NCI-H2227 (cell line): ENCODE measurements around the gene CEP57.
"Not testable (repeated sequence)": the region's sequence is repeated elsewhere in the genome, so short reads cannot be mapped to it uniquely, and the experiment has no call there.

Experiments
- DNase-seq: peaks from one replicate; lab custom pipeline; 2025; ENCODE audit not compliant: unreplicated experiment; lab: John Stamatoyannopoulos, UW

Gene CEP57

DNA sequence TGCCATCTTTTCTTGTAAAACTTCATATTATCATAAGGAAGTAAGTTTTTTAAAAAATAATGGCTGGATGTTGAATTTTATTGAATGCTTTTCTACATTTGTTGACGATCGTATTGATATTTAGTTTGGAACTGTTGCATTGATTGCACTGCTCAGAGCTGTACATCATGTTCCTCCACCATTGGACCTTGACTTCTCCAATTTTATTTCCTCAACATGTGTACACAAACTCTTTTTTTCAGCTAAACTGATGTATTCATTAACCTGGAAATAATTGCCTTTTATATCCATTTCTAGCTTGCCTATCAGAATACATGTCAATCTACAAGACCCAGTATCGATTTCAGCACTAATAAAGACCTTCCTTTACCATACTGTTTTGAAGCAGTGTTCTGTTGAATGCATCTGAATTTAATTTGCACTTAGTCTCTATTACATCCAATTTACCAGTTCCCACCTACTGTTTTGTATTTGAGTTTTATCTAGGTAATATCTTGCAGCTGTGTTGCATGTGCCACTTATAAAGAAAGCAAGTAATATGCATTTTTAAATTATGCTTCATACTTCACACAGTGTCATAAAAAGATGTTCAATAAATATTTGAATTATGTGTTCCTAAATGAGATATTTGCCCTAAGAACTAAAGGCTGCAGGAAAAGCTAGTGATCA, 5.5 kb downstream of the CEP57 start:
- no peak for DNase-seq

DNA sequence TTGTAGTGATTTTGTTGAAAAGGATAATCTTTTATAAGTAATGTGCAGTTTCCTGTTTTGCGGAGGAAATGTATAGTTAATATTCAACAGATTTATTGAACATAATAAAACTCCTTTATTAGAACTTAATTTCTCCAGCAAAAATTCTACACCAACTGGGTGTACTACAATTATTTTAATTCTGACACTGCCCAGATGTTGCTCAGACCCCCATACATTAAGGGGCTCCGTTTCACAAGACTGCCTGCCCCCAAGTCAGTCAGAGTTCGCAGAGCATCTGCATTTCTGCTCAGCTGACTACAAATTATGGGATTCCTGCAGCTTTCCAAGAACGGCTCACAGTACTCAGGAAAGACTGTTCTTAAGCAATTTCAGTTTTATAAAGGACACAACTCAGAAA, 6.2 kb downstream of the CEP57 start:
- peak; percentile 1 for DNase-seq

DNA sequence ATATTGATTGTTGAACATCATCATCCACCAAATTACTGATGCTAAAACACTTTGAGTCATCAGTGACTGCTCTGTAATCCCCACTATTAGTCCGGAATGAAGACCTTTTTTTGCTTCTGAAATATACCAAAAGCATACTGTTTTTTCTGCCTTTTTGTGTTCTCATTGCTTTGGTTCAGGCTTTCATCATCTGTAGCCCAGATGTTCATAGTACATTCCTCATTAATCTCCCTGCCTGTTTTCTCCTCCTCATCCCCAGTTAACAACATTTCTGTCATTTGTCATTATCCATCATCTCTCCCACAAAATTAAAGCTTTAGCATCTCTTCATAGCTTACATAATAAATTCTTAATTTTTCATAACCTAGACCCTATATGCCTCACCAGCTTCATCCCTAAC, 9.2 kb downstream of the CEP57 start:
- no peak for DNase-seq

DNA sequence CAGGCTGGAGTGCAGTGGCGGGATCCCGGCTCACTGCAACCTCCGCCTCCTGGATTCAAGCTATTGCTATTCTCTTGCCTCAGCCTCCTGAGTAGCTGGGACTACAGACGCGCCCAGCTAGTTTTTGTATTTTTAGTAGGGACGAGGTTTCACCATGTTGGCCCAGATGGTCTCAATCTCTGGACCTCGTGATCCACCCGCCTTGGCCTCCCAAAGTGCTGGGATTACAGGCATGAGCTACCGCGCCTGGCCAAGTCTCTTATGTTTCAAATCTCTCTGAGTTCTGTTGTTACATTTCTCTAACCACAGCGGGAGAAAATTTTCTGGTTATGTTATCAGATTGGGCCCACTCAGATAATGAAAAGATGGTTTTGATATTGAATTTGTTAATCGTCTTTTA, 10.1 kb downstream of the CEP57 start:
- DNase-seq = no peak

DNA sequence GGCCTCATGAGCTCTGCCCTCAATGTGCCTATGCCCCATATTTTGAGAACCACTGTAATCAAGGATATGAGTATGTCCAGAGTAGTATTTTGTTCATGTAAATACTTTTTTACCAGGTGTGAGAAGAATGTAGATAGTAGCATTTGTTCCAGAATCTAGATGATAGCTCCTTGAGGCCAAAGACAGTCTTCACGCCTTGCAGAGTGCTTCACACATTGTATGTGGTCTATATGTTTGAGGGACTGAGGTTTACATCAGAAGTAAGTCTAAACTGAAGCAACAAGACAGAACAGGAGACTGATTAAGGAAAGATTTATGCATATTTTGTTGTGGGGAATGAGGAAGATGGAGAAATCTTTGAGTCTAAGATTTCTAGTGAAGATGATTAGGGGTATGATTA, 12.5 kb downstream of the CEP57 start:
- DNase-seq = no peak

DNA sequence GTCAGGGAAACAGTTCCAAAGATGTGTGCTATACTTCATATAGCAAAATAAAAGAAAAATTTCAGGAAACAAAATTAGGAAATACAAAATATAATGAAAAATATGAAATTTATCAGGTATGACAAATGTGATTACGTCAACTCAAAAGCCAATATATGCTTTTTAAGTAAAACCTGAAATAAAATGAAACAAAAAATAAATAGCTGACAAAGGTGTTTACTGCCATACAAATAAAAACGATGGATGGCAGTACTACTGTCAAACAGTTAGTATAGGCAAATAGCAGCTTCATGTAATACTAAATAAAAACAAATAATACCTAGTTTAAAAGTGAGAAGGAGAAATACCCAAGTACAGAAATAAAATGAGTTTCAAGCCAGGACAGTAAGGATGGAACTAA, 13.7 kb downstream of the CEP57 start:
- DNase-seq = no peak

DNA sequence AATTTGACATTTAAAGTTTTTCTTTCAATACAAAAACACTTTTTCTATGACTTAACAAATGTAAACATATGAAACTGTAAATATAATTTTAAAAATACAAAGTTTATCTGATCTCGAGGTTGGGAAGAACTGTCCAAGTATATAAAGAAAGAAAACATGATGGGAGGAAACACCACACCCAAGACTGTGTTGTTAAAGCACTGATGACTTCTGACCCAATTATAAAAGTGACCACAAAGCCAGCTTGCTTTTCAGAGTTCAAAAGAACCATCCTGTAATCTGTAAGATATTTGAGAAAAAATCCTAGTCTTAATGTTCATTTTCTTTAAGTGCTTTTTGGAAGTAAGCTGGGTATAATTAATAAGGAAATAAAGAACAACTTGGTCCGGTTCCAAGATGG, 15.6 kb downstream of the CEP57 start:
- DNase-seq = no peak

DNA sequence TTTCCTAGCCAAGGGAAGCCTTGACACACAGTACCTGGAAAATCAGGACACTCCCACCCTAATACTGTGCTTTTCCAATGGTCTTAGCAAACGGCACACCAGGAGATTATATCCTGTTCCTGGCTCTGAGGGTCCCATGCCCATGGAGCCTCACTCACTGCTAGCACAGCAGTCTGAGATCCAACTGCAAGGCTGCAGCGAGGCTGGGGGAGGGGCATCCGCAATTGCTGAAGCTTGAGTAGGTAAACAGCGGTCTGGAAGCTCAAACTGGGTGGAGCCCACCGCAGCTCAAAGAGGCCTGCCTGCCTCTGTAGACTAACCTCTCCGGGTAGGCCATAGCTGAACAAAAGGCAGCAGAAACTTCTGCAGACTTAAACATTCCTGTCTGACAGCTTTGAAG, 16.2 kb downstream of the CEP57 start:
- not testable (repeated sequence) for DNase-seq

DNA sequence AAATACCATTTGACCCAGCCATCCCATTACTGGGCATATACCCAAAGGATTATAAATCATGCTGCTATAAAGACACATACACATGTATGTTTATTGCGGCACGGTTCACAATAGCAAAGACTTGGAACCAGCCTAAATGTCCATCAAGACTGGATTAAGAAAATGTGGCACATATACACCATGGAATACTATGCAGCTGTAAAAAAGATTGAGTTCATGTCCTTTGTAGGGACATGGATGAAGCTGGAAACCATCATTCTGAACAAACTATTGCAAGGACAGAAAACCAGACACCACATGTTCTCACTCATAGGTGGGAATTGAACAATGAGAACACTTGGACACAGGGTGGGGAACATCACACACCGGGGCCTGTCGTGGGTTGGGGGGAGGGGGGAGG, 20.8 kb downstream of the CEP57 start:
- DNase-seq = not testable (repeated sequence)

DNA sequence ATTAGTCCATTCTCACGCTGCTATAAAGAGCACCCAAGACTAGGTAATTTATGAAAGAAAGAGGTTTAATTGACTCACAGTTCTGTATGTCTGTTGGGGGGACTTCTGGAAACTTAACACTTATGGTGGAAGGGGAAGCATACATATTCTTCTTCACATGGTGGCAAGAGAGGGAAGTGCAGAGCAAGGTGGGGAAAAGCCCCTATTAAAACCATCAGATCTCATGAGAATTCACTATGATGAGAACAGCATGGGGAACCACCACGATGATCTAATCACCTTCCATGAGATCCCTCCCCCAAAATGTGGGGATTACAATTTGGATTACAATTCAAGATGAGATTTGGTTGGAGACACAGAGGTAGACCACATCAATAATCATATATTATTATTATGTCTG, 25.7 kb downstream of the CEP57 start:
- DNase-seq = no peak

DNA sequence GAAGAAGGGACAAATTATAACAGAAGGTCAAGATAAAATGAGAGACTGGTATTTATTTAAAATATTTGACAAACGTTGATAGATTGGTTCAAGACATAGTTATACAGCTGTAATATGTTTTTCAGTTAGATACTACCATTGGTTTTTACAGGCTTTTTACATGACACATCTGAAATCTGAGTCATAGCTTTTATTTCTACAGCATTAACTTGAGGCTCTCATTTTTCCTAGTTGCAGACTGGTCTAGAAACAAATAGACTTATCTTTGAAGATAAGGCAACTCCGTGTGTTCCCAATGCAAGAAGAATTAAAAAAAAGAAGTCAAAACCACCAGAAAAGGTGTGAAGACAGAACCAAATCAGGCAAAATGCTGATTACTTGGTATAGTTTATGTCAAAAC, 31.3 kb downstream of the CEP57 start:
- no peak for DNase-seq

DNA sequence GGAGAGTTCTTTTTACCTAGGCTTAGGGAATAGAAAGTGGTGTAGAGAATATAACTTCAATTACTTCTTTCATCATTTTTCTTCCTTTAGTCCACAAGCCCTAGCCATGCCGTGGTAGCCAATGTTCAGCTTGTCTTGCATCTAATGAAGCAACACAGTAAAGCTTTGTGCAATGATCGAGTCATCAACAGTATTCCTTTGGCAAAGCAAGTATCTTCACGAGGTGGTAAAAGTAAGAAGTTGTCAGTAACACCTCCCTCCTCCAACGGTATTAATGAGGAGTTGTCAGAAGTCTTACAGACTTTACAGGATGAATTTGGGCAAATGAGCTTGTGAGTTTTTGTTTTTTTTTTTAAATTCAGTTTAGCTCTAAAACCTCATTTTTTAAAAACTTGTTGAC, 37.4 kb downstream of the CEP57 start:
- no peak for DNase-seq

DNA sequence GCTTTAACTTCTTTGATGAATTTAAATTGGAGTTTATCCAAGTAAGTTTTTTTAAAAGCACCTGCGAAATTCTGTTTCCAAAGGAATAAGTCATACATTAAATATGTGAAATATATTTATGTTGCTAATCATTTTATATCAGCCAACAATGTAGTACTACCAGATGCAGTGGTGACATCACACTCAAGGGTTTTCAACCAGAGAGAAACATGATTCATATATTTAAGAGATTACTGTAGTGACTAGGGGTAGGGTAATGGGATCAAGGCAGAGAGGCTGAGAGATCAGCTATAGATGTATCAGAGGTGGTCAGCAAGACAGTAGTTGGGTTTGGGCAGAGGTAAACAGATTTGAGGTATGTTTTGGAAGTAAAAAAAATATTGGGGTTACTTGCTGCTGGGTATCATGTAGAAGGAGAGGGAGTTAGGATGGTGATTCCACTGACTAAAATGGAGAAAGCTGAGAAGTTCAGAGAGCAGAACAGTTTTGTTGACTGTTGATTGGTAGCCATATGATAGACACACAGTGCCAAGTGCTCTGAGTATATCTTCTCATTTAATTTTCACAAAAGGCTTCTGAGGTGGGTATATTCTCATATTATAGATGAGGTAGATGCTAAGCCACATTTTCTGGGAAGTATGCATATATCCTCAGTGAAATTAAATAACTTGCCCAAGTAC, 39.4 kb downstream of the CEP57 start:
- no peak for DNase-seq

DNA sequence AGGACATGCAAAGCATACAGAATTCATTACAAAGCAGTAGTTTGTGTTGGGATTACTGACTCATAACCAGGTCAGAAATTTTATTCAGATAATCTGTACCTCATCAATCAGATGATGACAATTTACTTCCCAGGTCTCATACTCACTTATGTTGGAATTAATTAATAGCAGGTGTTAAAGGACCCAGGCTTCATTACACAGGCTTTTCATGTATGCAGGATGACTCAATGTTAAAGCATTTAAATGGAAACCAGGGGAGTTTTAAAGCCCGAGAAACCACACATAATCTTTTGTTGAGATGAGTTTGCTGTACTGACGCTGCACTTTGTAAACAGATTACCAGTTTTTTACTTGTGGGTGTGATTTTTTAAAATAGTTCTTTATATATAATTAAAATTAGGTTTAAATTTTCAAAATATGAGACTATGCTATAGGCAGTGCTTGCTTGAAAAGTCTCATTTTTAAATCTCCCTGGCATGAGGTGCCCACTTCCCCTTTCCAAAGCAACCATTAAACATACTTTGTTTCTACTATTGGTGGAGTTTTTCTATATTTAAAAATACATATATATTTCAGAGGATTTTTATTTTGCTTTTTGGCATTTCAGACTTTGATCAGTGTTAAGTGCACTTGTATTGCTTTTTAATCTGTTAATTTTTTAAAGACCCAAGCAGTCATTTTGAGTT, 41.0 kb downstream of the CEP57 start:
- DNase-seq = no peak

DNA sequence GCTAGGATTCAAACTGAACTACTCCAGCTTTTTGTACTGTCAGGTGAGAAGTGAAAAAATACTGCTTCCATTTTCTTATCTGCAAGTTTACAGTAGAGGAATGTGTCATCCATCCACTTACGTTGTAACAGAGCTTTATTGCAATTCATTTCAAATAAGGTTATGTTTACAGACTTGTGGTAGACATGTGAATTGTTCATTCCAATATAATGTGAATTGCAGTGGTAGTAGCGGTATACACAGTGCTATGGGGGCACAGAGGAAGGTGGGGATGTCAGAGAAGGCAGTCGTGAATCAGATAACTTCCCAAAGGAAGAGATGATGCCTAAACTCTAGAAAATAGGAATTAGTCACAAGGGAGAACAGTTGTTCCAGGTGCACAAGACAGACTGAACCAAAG, 42.5 kb downstream of the CEP57 start:
- no peak for DNase-seq

DNA sequence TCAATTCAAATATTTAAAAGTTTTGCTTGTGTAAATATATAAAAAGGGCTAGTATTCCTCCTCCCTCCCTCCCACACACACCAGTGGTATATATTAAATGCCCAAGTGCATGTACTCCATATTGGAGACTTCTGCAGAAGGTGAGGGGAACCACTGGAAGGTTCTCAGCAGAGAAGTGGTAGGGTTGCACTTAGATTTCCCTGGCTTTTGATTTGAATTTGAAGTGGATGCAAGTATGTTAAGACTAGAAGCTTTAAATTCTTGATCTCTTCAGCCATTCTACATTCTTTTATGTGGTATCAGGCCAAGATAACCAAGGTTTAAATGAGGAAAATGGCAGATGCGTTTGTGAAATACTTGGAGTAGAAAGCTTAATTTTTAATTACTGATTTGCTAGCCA, 43.1 kb downstream of the CEP57 start:
- DNase-seq = no peak

DNA sequence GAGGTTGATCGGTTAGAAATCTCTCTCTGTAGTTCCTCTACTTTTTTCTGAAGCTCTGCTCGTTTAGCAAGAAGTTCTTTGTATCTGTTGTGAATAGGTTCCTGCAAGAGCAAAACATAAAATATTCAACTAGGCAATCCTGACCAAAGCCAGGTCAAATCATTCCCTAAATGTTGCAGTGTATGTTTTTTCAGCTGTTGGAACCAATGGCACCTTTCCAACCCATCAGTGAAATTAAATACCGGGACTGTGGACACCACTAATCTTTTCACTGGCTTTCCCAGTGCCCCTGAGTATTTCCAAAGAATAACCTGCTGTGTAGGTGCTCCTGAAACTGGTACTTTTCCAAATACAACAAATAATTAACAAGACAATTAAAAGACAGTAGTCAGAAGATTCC, 45.1 kb downstream of the CEP57 start:
- no peak for DNase-seq

DNA sequence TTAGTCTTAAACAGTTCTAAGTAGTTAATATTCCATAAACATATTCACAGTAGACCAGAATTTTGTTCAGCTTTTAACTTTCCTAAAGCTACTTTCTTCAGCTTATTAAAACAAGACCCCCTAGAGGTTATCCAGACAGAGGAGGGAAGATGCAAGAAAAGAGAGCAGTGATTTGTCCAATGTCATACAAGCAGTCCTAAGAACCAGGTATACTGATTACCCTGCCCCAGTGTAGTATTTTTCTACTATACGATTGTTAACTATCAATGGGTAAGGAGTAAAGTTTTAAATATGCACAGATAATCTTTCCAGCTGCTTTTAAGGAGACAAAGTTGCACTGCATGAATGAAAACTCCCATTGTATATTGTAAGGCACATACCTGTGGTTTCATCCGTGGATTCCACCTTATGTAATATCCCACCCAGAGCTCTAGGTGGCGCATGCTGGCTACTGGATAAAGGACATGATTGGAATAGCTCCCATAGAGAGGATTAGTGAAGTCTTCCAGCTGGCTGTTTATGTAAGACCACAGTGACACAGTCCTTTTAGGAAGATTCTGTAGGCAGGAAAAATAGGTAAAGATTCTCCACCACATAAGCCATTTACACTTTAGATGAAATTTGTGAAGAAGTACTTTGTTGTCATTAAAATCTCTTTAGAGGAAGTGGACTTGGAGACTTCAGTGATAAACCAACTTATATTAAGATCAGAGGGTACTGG, 45.6 kb downstream of the CEP57 start:
- DNase-seq = peak; percentile 74

DNA sequence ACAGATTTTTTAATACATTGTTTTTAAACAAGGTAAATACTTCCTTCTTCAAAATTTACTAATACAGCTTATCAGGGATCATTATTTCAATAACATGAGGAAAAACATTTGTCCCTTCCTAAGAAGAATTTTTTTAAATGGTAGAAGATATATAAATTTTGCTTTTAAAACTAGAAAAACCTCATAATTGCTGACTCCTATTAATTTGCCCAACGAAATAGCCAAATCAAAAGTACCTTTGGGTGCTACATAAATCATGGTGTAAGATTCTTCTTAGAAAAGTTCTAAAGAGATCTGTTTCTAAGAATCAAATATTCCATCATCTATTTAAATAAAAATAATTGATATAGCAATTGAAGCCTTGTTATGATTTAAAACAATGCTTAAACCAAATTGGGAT, 54.9 kb downstream of the CEP57 start:
- no peak for DNase-seq

DNA sequence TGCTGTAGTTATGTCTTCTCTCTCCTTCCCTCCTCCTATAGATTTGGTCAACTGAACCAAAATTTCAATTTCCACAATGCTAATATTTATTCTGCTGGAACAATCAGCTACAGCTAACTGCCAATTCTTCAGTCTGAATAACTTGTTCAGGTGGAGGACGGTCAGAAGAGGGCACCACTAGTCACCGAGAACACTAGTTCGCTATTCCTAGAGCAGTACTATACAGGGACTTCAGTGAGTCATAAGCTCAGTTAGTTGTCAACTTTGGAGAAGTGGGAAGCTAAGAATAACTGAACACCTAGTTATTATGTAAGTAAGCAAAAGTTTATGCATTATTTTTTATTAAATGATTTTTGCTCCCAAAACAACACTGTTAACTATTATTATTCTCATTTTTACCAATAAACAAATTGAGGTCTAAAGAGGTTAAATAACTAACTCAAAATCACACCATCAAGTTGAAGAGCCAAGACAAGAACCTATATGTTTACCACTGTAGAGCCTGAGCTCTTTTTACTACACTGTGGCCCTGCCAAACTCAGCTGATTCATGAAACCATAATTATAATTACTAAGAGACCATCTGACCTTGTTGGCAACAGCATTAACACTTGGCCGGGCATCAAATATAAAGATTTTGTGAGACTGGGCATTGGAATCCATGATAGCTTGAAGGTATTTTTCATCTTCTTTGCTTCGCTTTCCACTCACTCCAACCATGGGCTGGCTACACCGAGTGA, 59.0 kb downstream of the CEP57 start:
- peak; percentile 9 for DNase-seq

DNA sequence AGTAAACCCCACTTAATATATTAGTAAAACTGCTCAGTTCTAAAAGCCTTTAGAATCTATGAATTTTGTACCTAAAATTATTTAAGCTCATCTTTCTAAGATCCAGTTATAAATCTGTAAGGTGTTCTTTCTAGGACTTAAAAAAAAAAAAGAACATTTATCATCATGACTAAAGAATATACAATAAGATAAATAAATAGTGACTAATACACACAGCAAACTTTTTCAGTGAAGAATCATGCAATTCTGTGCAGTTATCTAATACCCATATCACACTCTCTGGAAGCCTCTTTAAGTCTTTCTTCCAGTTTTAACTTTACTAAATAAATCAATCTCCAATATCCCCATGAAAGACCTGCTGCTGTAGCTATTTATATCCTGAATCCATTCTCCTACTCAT, 59.8 kb downstream of the CEP57 start:
- DNase-seq = no peak
